ENCODE measurements around the gene BLTP2. TPM values are rescaled to one million over a fixed set of nuclear protein-coding genes. Genes with fewer than 3 reads are reported as not detected.

Gene BLTP2
- total and polyA plus RNA-seq, 4 donors: 69.1 to 108 (median 86.7) TPM

GRCh38 chr17:28634206-28634865, 10.6 kb downstream of the BLTP2 start:
- no peak overlapping the region for H3K4me3 ChIP-seq (ENCODE audit: low read depth, low read length)
- 79% methylated on average over 13 of the region's 14 CpGs for WGBS (ENCODE audit: insufficient coverage)
- H3K9me3 ChIP-seq (ENCODE audit: control insufficient read depth, insufficient read depth, low read length): no peaks in the 10 kb centered on the region
- peaks cover 80% of the 10 kb centered on the region for H3K36me3 ChIP-seq (ENCODE audit: control insufficient read depth, insufficient read depth, low read length)
- no peak overlapping the region for H3K27ac ChIP-seq (ENCODE audit: low read depth, low read length)
- DNase-seq (ENCODE audit: low read depth in 4 of 6, low spot score in 6 of 6): no peak
- H3K27me3 ChIP-seq (ENCODE audit: control insufficient read depth, insufficient read depth, low read length): no peaks in the 10 kb centered on the region
- no peaks in the 10 kb centered on the region for H3K4me1 ChIP-seq (ENCODE audit: control insufficient read depth, insufficient read depth, low read length)

GRCh38 chr17:28626818-28627217, 18.1 kb downstream of the BLTP2 start:
- 90% methylated on average over 3 of the region's 4 CpGs for WGBS (ENCODE audit: insufficient coverage)
- Histone ChIP-seq H3K36me3 (ENCODE audit: control insufficient read depth, insufficient read depth, low read length) (peaks cover 66% of the 10 kb centered on the region), H3K27ac (ENCODE audit: low read depth, low read length) (no peak overlapping the region)

GRCh38 chr17:28624148-28624547, 20.8 kb downstream of the BLTP2 start:
- Histone ChIP-seq H3K36me3 (ENCODE audit: control insufficient read depth, insufficient read depth, low read length) (peaks cover 65% of the 10 kb centered on the region), H3K4me3 (ENCODE audit: low read depth, low read length) (no peak overlapping the region)
- no CpG with 5 or more reads among the region's 2 CpGs for WGBS (ENCODE audit: insufficient coverage)

More at GRCh38 chr17:28626818-28627217, 18.1 kb downstream of the BLTP2 start:
- Histone ChIP-seq H3K27me3 (ENCODE audit: control insufficient read depth, insufficient read depth, low read length) (no peaks in the 10 kb centered on the region), H3K4me1 (ENCODE audit: control insufficient read depth, insufficient read depth, low read length) (no peaks in the 10 kb centered on the region), H3K4me3 (ENCODE audit: low read depth, low read length) (no peak overlapping the region), H3K9me3 (ENCODE audit: control insufficient read depth, insufficient read depth, low read length) (no peaks in the 10 kb centered on the region)
- DNase-seq (ENCODE audit: low read depth in 4 of 6, low spot score in 6 of 6): no peak

GRCh38 chr17:28623696-28624095, 21.3 kb downstream of the BLTP2 start:
- no peaks in the 10 kb centered on the region for H3K4me1 ChIP-seq (ENCODE audit: control insufficient read depth, insufficient read depth, low read length)
- WGBS (ENCODE audit: insufficient coverage): 89% methylated on average over 3 of the region's 4 CpGs
- H3K27ac ChIP-seq (ENCODE audit: low read depth, low read length): no peak overlapping the region
- no peaks in the 10 kb centered on the region for H3K27me3 ChIP-seq (ENCODE audit: control insufficient read depth, insufficient read depth, low read length)
- no peak for DNase-seq (ENCODE audit: low read depth in 4 of 6, low spot score in 6 of 6)
- no peaks in the 10 kb centered on the region for H3K9me3 ChIP-seq (ENCODE audit: control insufficient read depth, insufficient read depth, low read length)
- H3K36me3 ChIP-seq (ENCODE audit: control insufficient read depth, insufficient read depth, low read length): peaks cover 67% of the 10 kb centered on the region
- no peak overlapping the region for H3K4me3 ChIP-seq (ENCODE audit: low read depth, low read length)

More at GRCh38 chr17:28624148-28624547, 20.8 kb downstream of the BLTP2 start:
- no peaks in the 10 kb centered on the region for H3K9me3 ChIP-seq (ENCODE audit: control insufficient read depth, insufficient read depth, low read length)
- H3K4me1 ChIP-seq (ENCODE audit: control insufficient read depth, insufficient read depth, low read length): no peaks in the 10 kb centered on the region
- no peak for DNase-seq (ENCODE audit: low read depth in 4 of 6, low spot score in 6 of 6)
- H3K27ac ChIP-seq (ENCODE audit: low read depth, low read length): no peak overlapping the region
- no peaks in the 10 kb centered on the region for H3K27me3 ChIP-seq (ENCODE audit: control insufficient read depth, insufficient read depth, low read length)

GRCh38 chr17:28622186-28622585, 22.8 kb downstream of the BLTP2 start:
- Histone ChIP-seq H3K4me3 (ENCODE audit: low read depth, low read length) (no peak overlapping the region), H3K27ac (ENCODE audit: low read depth, low read length) (no peak overlapping the region), H3K4me1 (ENCODE audit: control insufficient read depth, insufficient read depth, low read length) (no peaks in the 10 kb centered on the region), H3K36me3 (ENCODE audit: control insufficient read depth, insufficient read depth, low read length) (peaks cover 66% of the 10 kb centered on the region), H3K27me3 (ENCODE audit: control insufficient read depth, insufficient read depth, low read length) (no peaks in the 10 kb centered on the region), H3K9me3 (ENCODE audit: control insufficient read depth, insufficient read depth, low read length) (no peaks in the 10 kb centered on the region)
- WGBS (ENCODE audit: insufficient coverage): 100% methylated on average over 1 of the region's 3 CpGs
- DNase-seq (ENCODE audit: low read depth in 4 of 6, low spot score in 6 of 6): no peak

GRCh38 chr17:28620010-28620409, 24.9 kb downstream of the BLTP2 start:
- 67% methylated on average over 1 of the region's 2 CpGs for WGBS (ENCODE audit: insufficient coverage)
- DNase-seq (ENCODE audit: low read depth in 4 of 6, low spot score in 6 of 6): no peak
- Histone ChIP-seq H3K27me3 (ENCODE audit: control insufficient read depth, insufficient read depth, low read length) (no peaks in the 10 kb centered on the region), H3K36me3 (ENCODE audit: control insufficient read depth, insufficient read depth, low read length) (peaks cover 76% of the 10 kb centered on the region), H3K9me3 (ENCODE audit: control insufficient read depth, insufficient read depth, low read length) (no peaks in the 10 kb centered on the region), H3K27ac (ENCODE audit: low read depth, low read length) (no peak overlapping the region), H3K4me3 (ENCODE audit: low read depth, low read length) (no peak overlapping the region), H3K4me1 (ENCODE audit: control insufficient read depth, insufficient read depth, low read length) (no peaks in the 10 kb centered on the region)

- DNase-seq (ENCODE audit: low read depth in 4 of 6, low spot score in 6 of 6): no peak
- WGBS (ENCODE audit: insufficient coverage): 100% methylated on average over 1 of the region's 3 CpGs
- H3K4me1 ChIP-seq (ENCODE audit: control insufficient read depth, insufficient read depth, low read length): no peaks in the 10 kb centered on the region
- no peaks in the 10 kb centered on the region for H3K9me3 ChIP-seq (ENCODE audit: control insufficient read depth, insufficient read depth, low read length)
- no peak overlapping the region for H3K27ac ChIP-seq (ENCODE audit: low read depth, low read length)
- peaks cover 82% of the 10 kb centered on the region for H3K36me3 ChIP-seq (ENCODE audit: control insufficient read depth, insufficient read depth, low read length)
- H3K27me3 ChIP-seq (ENCODE audit: control insufficient read depth, insufficient read depth, low read length): no peaks in the 10 kb centered on the region
- no peak overlapping the region for H3K4me3 ChIP-seq (ENCODE audit: low read depth, low read length)
Observed at GRCh38 chr17:28618464-28618863, 26.5 kb downstream of the BLTP2 start.

- WGBS (ENCODE audit: insufficient coverage): 91% methylated on average over 6 of the region's 7 CpGs
- Histone ChIP-seq H3K4me3 (ENCODE audit: low read depth, low read length) (no peak overlapping the region), H3K9me3 (ENCODE audit: control insufficient read depth, insufficient read depth, low read length) (no peaks in the 10 kb centered on the region), H3K36me3 (ENCODE audit: control insufficient read depth, insufficient read depth, low read length) (peaks cover 84% of the 10 kb centered on the region), H3K27me3 (ENCODE audit: control insufficient read depth, insufficient read depth, low read length) (no peaks in the 10 kb centered on the region), H3K27ac (ENCODE audit: low read depth, low read length) (no peak overlapping the region), H3K4me1 (ENCODE audit: control insufficient read depth, insufficient read depth, low read length) (no peaks in the 10 kb centered on the region)
- DNase-seq (ENCODE audit: low read depth in 4 of 6, low spot score in 6 of 6): no peak
Observed at GRCh38 chr17:28616281-28616680, 28.7 kb downstream of the BLTP2 start.

- DNase-seq (ENCODE audit: low read depth in 4 of 6, low spot score in 6 of 6): no peak
- 92% methylated on average over 2 of the region's 4 CpGs for WGBS (ENCODE audit: insufficient coverage)
- no peaks in the 10 kb centered on the region for H3K4me1 ChIP-seq (ENCODE audit: control insufficient read depth, insufficient read depth, low read length)
- H3K27me3 ChIP-seq (ENCODE audit: control insufficient read depth, insufficient read depth, low read length): no peaks in the 10 kb centered on the region
- no peak overlapping the region for H3K27ac ChIP-seq (ENCODE audit: low read depth, low read length)
- no peaks in the 10 kb centered on the region for H3K9me3 ChIP-seq (ENCODE audit: control insufficient read depth, insufficient read depth, low read length)
- H3K4me3 ChIP-seq (ENCODE audit: low read depth, low read length): no peak overlapping the region
- H3K36me3 ChIP-seq (ENCODE audit: control insufficient read depth, insufficient read depth, low read length): peaks cover 77% of the 10 kb centered on the region
Observed at GRCh38 chr17:28615260-28615940, 29.6 kb downstream of the BLTP2 start.

GRCh38 chr17:28613931-28614381, 31.0 kb downstream of the BLTP2 start, which contains the start of gene RSKR:
Gene RSKR (minus strand): TSS chr17:28614185. CDS start chr17:28614161, 24 bp downstream.
- no peaks in the 10 kb centered on the region for H3K9me3 ChIP-seq (ENCODE audit: control insufficient read depth, insufficient read depth, low read length)
- H3K4me3 ChIP-seq (ENCODE audit: low read depth, low read length): no peak within 1 kb of the TSS
- no peak for DNase-seq (ENCODE audit: low read depth in 4 of 6, low spot score in 6 of 6)
- H3K27me3 ChIP-seq (ENCODE audit: control insufficient read depth, insufficient read depth, low read length): no peaks in the 10 kb centered on the region
- 71% methylated on average over 1 of the region's 5 CpGs for WGBS (ENCODE audit: insufficient coverage)
- no peaks in the 10 kb centered on the region for H3K4me1 ChIP-seq (ENCODE audit: control insufficient read depth, insufficient read depth, low read length)
- H3K27ac ChIP-seq (ENCODE audit: low read depth, low read length): no peak within 1 kb of the TSS
- H3K36me3 ChIP-seq (ENCODE audit: control insufficient read depth, insufficient read depth, low read length): peaks cover 68% of the 10 kb centered on the region
